Suprapubic skin (tissue), 4 donors: Measurements from ENCODE around the gene FBN1. TPM values are rescaled to one million over a fixed set of nuclear protein-coding genes. Genes with fewer than 3 reads are reported as not detected.

Experiments used
- DNase-seq, 2 donors: peaks; one replicate each; pipeline ENCODE4 v3.0.0-alpha.2; 2019; ENCODE audit warnings: low spot score in 2 of 2
- H3K27ac ChIP-seq: fragments of 200-600 bp; sonication (generic); one replicate; pipeline ENCODE4 v1.5.1; 2019
- H3K27me3 ChIP-seq: fragments of 200-600 bp; sonication (generic); one replicate; pipeline ENCODE4 v1.5.1; 2019
- H3K36me3 ChIP-seq: fragments of 200-600 bp; sonication (generic); one replicate; pipeline ENCODE4 v1.5.1; 2019
- H3K4me1 ChIP-seq: fragments of 200-600 bp; sonication (generic); one replicate; pipeline ENCODE4 v1.5.1; 2019
- H3K4me3 ChIP-seq: fragments of 200-600 bp; sonication (generic); one replicate; pipeline ENCODE4 v1.5.1; 2019; ENCODE audit warnings: mild to moderate bottlenecking
- H3K9me3 ChIP-seq: fragments of 200-600 bp; sonication (generic); one replicate; pipeline ENCODE4 v1.5.1; 2019
- CTCF ChIP-seq, 2 donors: fragments of 200-600 bp in 1 of 2; fragments of 450-650 bp in 1 of 2; sonication (generic) in 1 of 2; IDR thresholded peaks; one replicate each; pipeline ENCODE4 v1.5.1; 2016 to 2019; ENCODE audit warnings: antibody characterized with exemption in 2 of 2, mild to moderate bottlenecking in 1 of 2, moderate library complexity in 1 of 2
- EP300 ChIP-seq: sonication (generic); formaldehyde crosslinking; IDR thresholded peaks from one replicate; pipeline ENCODE4 v1.6.1; 2017; ENCODE audit warnings: antibody characterized with exemption
- POLR2A ChIP-seq, 2 donors: fragments of 450-650 bp; IDR thresholded peaks; one replicate each; pipeline ENCODE4 v1.6.1; 2017; ENCODE audit warnings: antibody characterized with exemption in 2 of 2, mild to moderate bottlenecking in 2 of 2, moderate library complexity in 2 of 2
- POLR2AphosphoS5 ChIP-seq, 3 donors: sonication (generic); formaldehyde crosslinking; IDR thresholded peaks; one replicate each; pipeline ENCODE4 v1.6.1; 2017; ENCODE audit warnings: antibody characterized with exemption in 3 of 3
- whole genome bisulfite sequencing: methylation state at CpG from one replicate; pipeline ENCODE4 v1.1.5; 2018; 5-methylcytosine and 5-hydroxymethylcytosine counted together
- total RNA-seq, 4 donors: library from RNA; depleted of rRNA; stranded (reverse); fragments of >200 nt; gene quantifications; one replicate each; pipeline ENCODE4 v1.1.0, GENCODE V29; 2016

Gene FBN1
- total RNA-seq, 4 donors from 2014 or later: 12.6 to 24.6 (median 21.0) TPM

GRCh38 chr15:48437178-48437577 lies 208.3 kb downstream of the FBN1 start:
- no peak for DNase-seq

GRCh38 chr15:48435321-48435720 lies 210.2 kb downstream of the FBN1 start:
- no peak for DNase-seq
- no peaks in the 10 kb centered on the region for H3K27me3 ChIP-seq
- H3K27ac ChIP-seq: no peak overlapping the region
- peaks cover 38% of the 10 kb centered on the region for H3K36me3 ChIP-seq
- no peaks in the 10 kb centered on the region for H3K9me3 ChIP-seq
- 90% methylated on average over 4 of the region's 4 CpGs for WGBS
- TF ChIP-seq POLR2A (IDR thresholded peaks at IDR 0.05): no peak
- TF ChIP-seq CTCF (IDR thresholded peaks at IDR 0.05): no peak
- TF ChIP-seq POLR2AphosphoS5 (IDR thresholded peaks at IDR 0.05): no peak
- no peak for TF ChIP-seq EP300
- no peaks in the 10 kb centered on the region for H3K4me1 ChIP-seq
- H3K4me3 ChIP-seq: no peak overlapping the region

More at GRCh38 chr15:48437178-48437577, 208.3 kb downstream of the FBN1 start:
- H3K27me3 ChIP-seq: no peaks in the 10 kb centered on the region
- H3K27ac ChIP-seq: no peak overlapping the region
- WGBS: 77% methylated on average over 3 of the region's 3 CpGs
- no peak overlapping the region for H3K4me3 ChIP-seq
- no peaks in the 10 kb centered on the region for H3K4me1 ChIP-seq
- no peaks in the 10 kb centered on the region for H3K9me3 ChIP-seq
- peaks cover 31% of the 10 kb centered on the region for H3K36me3 ChIP-seq
- no peak for TF ChIP-seq POLR2AphosphoS5 (IDR thresholded peaks at IDR 0.05)
- TF ChIP-seq POLR2A (IDR thresholded peaks at IDR 0.05): no peak
- no peak for TF ChIP-seq CTCF (IDR thresholded peaks at IDR 0.05)
- no peak for TF ChIP-seq EP300

GRCh38 chr15:48433226-48433886 lies 212.2 kb downstream of the FBN1 start:
- 76% methylated on average over 3 of the region's 3 CpGs for WGBS
- Histone ChIP-seq H3K4me1 (no peaks in the 10 kb centered on the region), H3K27ac (no peak overlapping the region), H3K4me3 (no peak overlapping the region), H3K27me3 (no peaks in the 10 kb centered on the region), H3K9me3 (no peaks in the 10 kb centered on the region), H3K36me3 (peaks cover 43% of the 10 kb centered on the region)
- TF ChIP-seq CTCF (IDR thresholded peaks at IDR 0.05): no peak
- TF ChIP-seq EP300: no peak
- TF ChIP-seq POLR2AphosphoS5 (IDR thresholded peaks at IDR 0.05): no peak
- no peak for TF ChIP-seq POLR2A (IDR thresholded peaks at IDR 0.05)
- DNase-seq: no peak

- Histone ChIP-seq H3K36me3 (peaks cover 43% of the 10 kb centered on the region), H3K27me3 (no peaks in the 10 kb centered on the region), H3K4me3 (no peak overlapping the region), H3K9me3 (no peaks in the 10 kb centered on the region), H3K4me1 (no peaks in the 10 kb centered on the region), H3K27ac (no peak overlapping the region)
- TF ChIP-seq POLR2A (IDR thresholded peaks at IDR 0.05): no peak
- no peak for TF ChIP-seq CTCF (IDR thresholded peaks at IDR 0.05)
- no peak for TF ChIP-seq EP300
- no peak for TF ChIP-seq POLR2AphosphoS5 (IDR thresholded peaks at IDR 0.05)
- 86% methylated on average over 7 of the region's 7 CpGs for WGBS
- DNase-seq: no peak
These were observed 212.8 kb downstream of the FBN1 start for GRCh38 chr15:48432688-48433087.

GRCh38 chr15:48427960-48428547 lies 217.5 kb downstream of the FBN1 start:
- peaks cover 22% of the 10 kb centered on the region for H3K36me3 ChIP-seq
- no peaks in the 10 kb centered on the region for H3K4me1 ChIP-seq
- no peak overlapping the region for H3K4me3 ChIP-seq
- H3K27ac ChIP-seq: peak overlapping the region; percentile 26
- H3K27me3 ChIP-seq: no peaks in the 10 kb centered on the region
- no peak for TF ChIP-seq EP300
- no peak for TF ChIP-seq CTCF (IDR thresholded peaks at IDR 0.05)
- no peak for TF ChIP-seq POLR2AphosphoS5 (IDR thresholded peaks at IDR 0.05)
- TF ChIP-seq POLR2A (IDR thresholded peaks at IDR 0.05): no peak
- WGBS: 54% methylated on average over 8 of the region's 8 CpGs
- no peaks in the 10 kb centered on the region for H3K9me3 ChIP-seq
- DNase-seq: no peak
